ENCODE measurements around the gene NLE1.
"Not testable (repeated sequence)": the region's sequence is repeated elsewhere in the genome, so short reads cannot be mapped to it uniquely, and the experiment has no call there.

The NLE1 gene

GRCh38 chr17:35127751-35128514 lies 14.2 kb downstream of the NLE1 start:
- no peak for DNase-seq

GRCh38 chr17:35121315-35121714 lies 20.8 kb downstream of the NLE1 start, which contains the start of gene FNDC8:
Gene FNDC8 (plus strand): TSS chr17:35121615. CDS start chr17:35121694, 79 bp downstream.
- DNase-seq: no peak

GRCh38 chr17:35119370-35120165 lies 22.5 kb downstream of the NLE1 start, which contains the start of gene RAD51D:
Gene RAD51D (minus strand): TSS chr17:35119860. CDS start chr17:35119613, 247 bp downstream.
- peak; percentile 47 for DNase-seq

GRCh38 chr17:35117984-35118383 lies 24.1 kb downstream of the NLE1 start:
- DNase-seq: no peak

- DNase-seq: no peak
Observed at GRCh38 chr17:35116845-35117244, 25.3 kb downstream of the NLE1 start.

- not testable (repeated sequence) for DNase-seq
Observed at GRCh38 chr17:35110791-35111190, 31.3 kb downstream of the NLE1 start.

GRCh38 chr17:35104844-35105450 lies 37.2 kb downstream of the NLE1 start:
- DNase-seq: no peak

- DNase-seq: no peak
Observed at GRCh38 chr17:35103271-35103670, 38.8 kb downstream of the NLE1 start.

- no peak for DNase-seq
Observed at GRCh38 chr17:35101725-35102124, 40.4 kb downstream of the NLE1 start.

GRCh38 chr17:35101036-35101435 lies 41.1 kb downstream of the NLE1 start:
- DNase-seq: no peak

GRCh38 chr17:35099908-35100307 lies 42.2 kb downstream of the NLE1 start:
- no peak for DNase-seq

- DNase-seq: no peak
Observed at GRCh38 chr17:35097776-35098175, 44.3 kb downstream of the NLE1 start.

- DNase-seq: no peak
Observed at GRCh38 chr17:35095741-35096140, 46.4 kb downstream of the NLE1 start.

GRCh38 chr17:35094902-35095301 lies 47.2 kb downstream of the NLE1 start:
- DNase-seq: no peak

- not testable (repeated sequence) for DNase-seq
Observed at GRCh38 chr17:35090707-35091106, 51.4 kb downstream of the NLE1 start.

- DNase-seq: no peak
Observed at GRCh38 chr17:35089586-35090296, 52.4 kb downstream of the NLE1 start.

- DNase-seq: peak; percentile 62
Observed at GRCh38 chr17:35088881-35089585, 53.1 kb downstream of the NLE1 start.

- no peak for DNase-seq
Observed at GRCh38 chr17:35088356-35088880, 53.7 kb downstream of the NLE1 start.

- no peak for DNase-seq
Observed at GRCh38 chr17:35087731-35088355, 54.3 kb downstream of the NLE1 start.

GRCh38 chr17:35086931-35087573 lies 55.1 kb downstream of the NLE1 start:
- DNase-seq: no peak

GRCh38 chr17:35086164-35086563 lies 55.9 kb downstream of the NLE1 start:
- no peak for DNase-seq
